ENCODE data around the gene RBBP8.

DNA sequence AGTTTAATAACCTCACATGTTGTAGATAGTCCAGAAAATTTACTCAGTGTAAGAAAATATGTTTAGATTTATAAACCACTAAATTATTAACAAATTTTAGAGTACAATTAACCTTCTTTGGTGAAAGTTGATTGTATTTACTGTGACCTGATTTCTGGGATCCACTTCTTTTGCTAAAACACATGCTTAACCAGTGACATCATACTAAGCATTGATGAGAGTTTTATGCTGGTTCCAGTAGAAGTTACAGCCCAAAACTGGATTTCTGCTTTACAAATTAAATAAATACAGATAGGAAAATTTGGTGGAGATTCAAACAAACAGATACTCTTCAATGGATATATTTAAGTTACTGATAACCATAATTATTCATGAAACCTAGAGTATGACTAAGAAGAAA, 40.9 kb downstream of the RBBP8 start:
- TF ChIP-seq, protein P1, sequence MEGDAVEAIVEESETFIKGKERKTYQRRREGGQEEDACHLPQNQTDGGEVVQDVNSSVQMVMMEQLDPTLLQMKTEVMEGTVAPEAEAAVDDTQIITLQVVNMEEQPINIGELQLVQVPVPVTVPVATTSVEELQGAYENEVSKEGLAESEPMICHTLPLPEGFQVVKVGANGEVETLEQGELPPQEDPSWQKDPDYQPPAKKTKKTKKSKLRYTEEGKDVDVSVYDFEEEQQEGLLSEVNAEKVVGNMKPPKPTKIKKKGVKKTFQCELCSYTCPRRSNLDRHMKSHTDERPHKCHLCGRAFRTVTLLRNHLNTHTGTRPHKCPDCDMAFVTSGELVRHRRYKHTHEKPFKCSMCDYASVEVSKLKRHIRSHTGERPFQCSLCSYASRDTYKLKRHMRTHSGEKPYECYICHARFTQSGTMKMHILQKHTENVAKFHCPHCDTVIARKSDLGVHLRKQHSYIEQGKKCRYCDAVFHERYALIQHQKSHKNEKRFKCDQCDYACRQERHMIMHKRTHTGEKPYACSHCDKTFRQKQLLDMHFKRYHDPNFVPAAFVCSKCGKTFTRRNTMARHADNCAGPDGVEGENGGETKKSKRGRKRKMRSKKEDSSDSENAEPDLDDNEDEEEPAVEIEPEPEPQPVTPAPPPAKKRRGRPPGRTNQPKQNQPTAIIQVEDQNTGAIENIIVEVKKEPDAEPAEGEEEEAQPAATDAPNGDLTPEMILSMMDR (IDR thresholded peaks at IDR 0.05; ENCODE audit: borderline replicate concordance, extremely low read depth, low read length, poor library complexity, severe bottlenecking), result no peak
- no peak for TF ChIP-seq EZH2 (IDR thresholded peaks at IDR 0.05; ENCODE audit: borderline replicate concordance, low read depth, low read length, severe bottlenecking)

Measured in DND-41 (cell line).